Measurements from ENCODE around the gene PRSS58. TPM values are rescaled to one million over a fixed set of nuclear protein-coding genes. Genes with fewer than 3 reads are reported as not detected.

Gene PRSS58
- total RNA-seq, 4 donors from 2014 or later = not detected

GRCh38 chr7:142263598-142264380 is 5.9 kb upstream of the PRSS58 start:
- ATAC-seq (ENCODE audit: low FRiP score) (no peak), DNase-seq (ENCODE audit: low spot score) (no peak)
- TF ChIP-seq CTCF (IDR thresholded peaks at IDR 0.05) = no peak

GRCh38 chr7:142250705-142251104 is 7.2 kb downstream of the PRSS58 start:
- DNase-seq (ENCODE audit: low spot score) (no peak), ATAC-seq (ENCODE audit: low FRiP score) (no peak)
- no peak for TF ChIP-seq CTCF (IDR thresholded peaks at IDR 0.05)

GRCh38 chr7:142249918-142250317 is 7.9 kb downstream of the PRSS58 start:
- DNase-seq (ENCODE audit: low spot score) = no peak
- ATAC-seq (ENCODE audit: low FRiP score) = no peak
- TF ChIP-seq CTCF (IDR thresholded peaks at IDR 0.05) = no peak

GRCh38 chr7:142248166-142249160 is 9.4 kb downstream of the PRSS58 start:
- no peak for TF ChIP-seq CTCF (IDR thresholded peaks at IDR 0.05)
- ATAC-seq (ENCODE audit: low FRiP score) (no peak), DNase-seq (ENCODE audit: low spot score) (no peak)

- no peak for TF ChIP-seq CTCF (IDR thresholded peaks at IDR 0.05)
- ATAC-seq (ENCODE audit: low FRiP score) (no peak), DNase-seq (ENCODE audit: low spot score) (no peak)
Measured at GRCh38 chr7:142243823-142244222, 14.0 kb downstream of the PRSS58 start.

- ATAC-seq (ENCODE audit: low FRiP score) = no peak
- no peak for TF ChIP-seq CTCF (IDR thresholded peaks at IDR 0.05)
- DNase-seq (ENCODE audit: low spot score) = no peak
Measured at GRCh38 chr7:142240546-142240945, 17.3 kb downstream of the PRSS58 start.
